Keratinocyte (primary cell): ENCODE measurements around the gene CHCHD10.
"Not testable (repeated sequence)": the region's sequence is repeated elsewhere in the genome, so short reads cannot be mapped to it uniquely, and the experiment has no call there.

Experiments
- CTCF ChIP-seq, 3 experiments: IDR thresholded peaks in 1 of 3; conservative IDR thresholded peaks in 1 of 3; optimal IDR thresholded peaks in 1 of 3; 2 replicates in 2 of 3; 3 replicates in 1 of 3; pipeline versions ENCODE3 to v1.5.1; 2011; ENCODE audit warnings: low read length in 3 of 3, mild to moderate bottlenecking in 3 of 3, moderate library complexity in 2 of 3, control low read depth in 1 of 3, inconsistent platforms in 1 of 3; ENCODE audit not compliant: insufficient read depth in 2 of 3; ENCODE audit errors: extremely low read depth in 1 of 3
- EZH2 ChIP-seq: IDR thresholded peaks from one replicate; pipeline ENCODE4 v1.6.1; 2012; ENCODE audit warnings: inconsistent platforms, mild to moderate bottlenecking, low read length, moderate library complexity

- not testable (repeated sequence) for TF ChIP-seq CTCF (optimal IDR thresholded peaks at IDR 0.05 in 1 of 3, IDR thresholded peaks at IDR 0.05 in 1 of 3, conservative IDR thresholded peaks at IDR 0.05 in 1 of 3; ENCODE audit: extremely low read depth in 1 of 3, insufficient read depth in 2 of 3, low read length in 3 of 3); EZH2
These were observed 39.7 kb downstream of the CHCHD10 start for GRCh38 chr22:23728108-23728507.
